ENCODE data around the gene LPAR1. TPM values are rescaled to one million over a fixed set of nuclear protein-coding genes. Genes with fewer than 3 reads are reported as not detected.

The LPAR1 gene
- total RNA-seq, 1 donor from 2014 or later: 5.6 TPM

- Mint-ChIP-seq H3K27me3 (ENCODE audit: unreplicated experiment) (no peaks in the 10 kb centered on the region), H3K27ac (ENCODE audit: unreplicated experiment) (no peak overlapping the region), H3K9me3 (ENCODE audit: unreplicated experiment) (no peaks in the 10 kb centered on the region), H3K4me3 (ENCODE audit: unreplicated experiment) (no peak overlapping the region), H3K4me1 (ENCODE audit: unreplicated experiment) (peaks cover 9% of the 10 kb centered on the region), H3K36me3 (ENCODE audit: low read depth, unreplicated experiment) (no peaks in the 10 kb centered on the region)
- no peak for TF ChIP-seq CTCF (IDR thresholded peaks at IDR 0.05; ENCODE audit: unreplicated experiment)
- DNase-seq (ENCODE audit: low spot score): no peak
These were observed 161.3 kb downstream of the LPAR1 start for GRCh38 chr9:110876929-110877328.

GRCh38 chr9:110874963-110875674, 163.2 kb downstream of the LPAR1 start:
- Mint-ChIP-seq H3K4me3 (ENCODE audit: unreplicated experiment) (no peak overlapping the region), H3K27me3 (ENCODE audit: unreplicated experiment) (no peaks in the 10 kb centered on the region), H3K36me3 (ENCODE audit: low read depth, unreplicated experiment) (no peaks in the 10 kb centered on the region), H3K4me1 (ENCODE audit: unreplicated experiment) (peaks cover 9% of the 10 kb centered on the region), H3K9me3 (ENCODE audit: unreplicated experiment) (no peaks in the 10 kb centered on the region), H3K27ac (ENCODE audit: unreplicated experiment) (no peak overlapping the region)
- TF ChIP-seq CTCF (IDR thresholded peaks at IDR 0.05; ENCODE audit: unreplicated experiment): no peak
- DNase-seq (ENCODE audit: low spot score): peak; percentile 51

- Mint-ChIP-seq H3K36me3 (ENCODE audit: low read depth, unreplicated experiment) (no peaks in the 10 kb centered on the region), H3K9me3 (ENCODE audit: unreplicated experiment) (no peaks in the 10 kb centered on the region), H3K4me1 (ENCODE audit: unreplicated experiment) (peaks cover 9% of the 10 kb centered on the region), H3K27me3 (ENCODE audit: unreplicated experiment) (no peaks in the 10 kb centered on the region), H3K4me3 (ENCODE audit: unreplicated experiment) (no peak overlapping the region), H3K27ac (ENCODE audit: unreplicated experiment) (no peak overlapping the region)
- no peak for DNase-seq (ENCODE audit: low spot score)
- TF ChIP-seq CTCF (IDR thresholded peaks at IDR 0.05; ENCODE audit: unreplicated experiment): no peak
These were observed 165.3 kb downstream of the LPAR1 start for GRCh38 chr9:110872920-110873319.

GRCh38 chr9:110871736-110872135, 166.5 kb downstream of the LPAR1 start:
- Mint-ChIP-seq H3K36me3 (ENCODE audit: low read depth, unreplicated experiment) (no peaks in the 10 kb centered on the region), H3K27me3 (ENCODE audit: unreplicated experiment) (no peaks in the 10 kb centered on the region), H3K27ac (ENCODE audit: unreplicated experiment) (no peak overlapping the region), H3K4me1 (ENCODE audit: unreplicated experiment) (peaks cover 9% of the 10 kb centered on the region), H3K4me3 (ENCODE audit: unreplicated experiment) (no peak overlapping the region), H3K9me3 (ENCODE audit: unreplicated experiment) (no peaks in the 10 kb centered on the region)
- no peak for DNase-seq (ENCODE audit: low spot score)
- no peak for TF ChIP-seq CTCF (IDR thresholded peaks at IDR 0.05; ENCODE audit: unreplicated experiment)

- no peaks in the 10 kb centered on the region for H3K9me3 Mint-ChIP-seq (ENCODE audit: unreplicated experiment)
- H3K4me1 Mint-ChIP-seq (ENCODE audit: unreplicated experiment): peaks cover 6% of the 10 kb centered on the region
- H3K27me3 Mint-ChIP-seq (ENCODE audit: unreplicated experiment): no peaks in the 10 kb centered on the region
These were observed 168.3 kb downstream of the LPAR1 start for GRCh38 chr9:110869931-110870330.

More at GRCh38 chr9:110869931-110870330, 168.3 kb downstream of the LPAR1 start:
- H3K4me3 Mint-ChIP-seq (ENCODE audit: unreplicated experiment): no peak overlapping the region
- no peak for DNase-seq (ENCODE audit: low spot score)
- TF ChIP-seq CTCF (IDR thresholded peaks at IDR 0.05; ENCODE audit: unreplicated experiment): no peak
- no peak overlapping the region for H3K27ac Mint-ChIP-seq (ENCODE audit: unreplicated experiment)
- H3K36me3 Mint-ChIP-seq (ENCODE audit: low read depth, unreplicated experiment): no peaks in the 10 kb centered on the region
